ENCODE results near the gene GNB1.
"Not testable (repeated sequence)": the region's sequence is repeated elsewhere in the genome, so short reads cannot be mapped to it uniquely, and the experiment has no call there.

Gene GNB1

DNA sequence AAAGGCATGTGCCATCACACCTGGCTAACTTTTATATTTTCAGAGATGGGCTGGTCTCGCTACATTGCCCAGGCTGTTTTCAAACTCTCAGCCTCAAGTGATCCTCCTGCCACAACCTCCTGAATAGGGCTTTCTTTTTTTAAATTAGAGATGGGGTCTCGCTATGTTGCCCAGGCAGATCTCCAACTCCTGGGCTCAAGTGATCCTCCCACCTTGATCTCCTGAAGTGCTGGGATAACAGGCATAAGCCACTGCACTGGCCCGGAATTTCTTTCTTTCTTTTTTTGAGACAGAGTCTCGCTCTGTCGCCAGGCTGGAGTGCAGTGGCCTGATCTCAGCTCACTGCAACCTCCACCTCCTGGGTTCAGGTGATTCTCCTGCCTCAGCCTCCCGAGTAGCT, 34.7 kb downstream of the GNB1 start:
- DNase-seq = not testable (repeated sequence)

DNA sequence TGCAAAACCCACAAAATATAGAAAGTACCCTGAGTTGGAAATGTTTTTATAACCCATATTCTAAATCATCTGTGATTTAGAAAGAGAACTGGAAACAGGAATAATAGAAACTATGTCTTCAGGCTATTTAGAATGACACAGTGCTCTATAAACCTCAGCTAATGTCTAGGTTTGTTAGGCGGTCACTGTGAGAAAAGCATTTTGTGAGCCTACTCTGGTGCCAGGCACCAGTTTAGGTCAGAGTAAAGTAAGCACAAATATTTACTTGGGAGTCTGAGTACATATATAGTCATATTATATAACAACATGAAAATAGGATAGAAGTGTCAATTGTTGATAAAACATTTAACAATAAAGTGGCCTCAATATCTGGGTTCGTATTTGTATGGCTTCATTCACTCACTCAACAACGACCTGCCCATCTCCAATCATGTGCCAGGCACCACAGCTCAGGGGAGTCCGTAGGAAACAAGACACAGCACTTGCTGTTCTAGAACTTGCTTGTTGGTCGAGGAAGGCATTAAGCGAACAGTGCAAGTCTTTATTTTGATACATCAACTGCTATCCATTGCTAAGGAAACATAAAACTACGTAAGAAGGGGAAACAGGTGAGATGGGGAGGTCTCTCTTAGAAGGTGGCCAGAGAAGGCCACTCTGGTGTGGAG, 37.2 kb downstream of the GNB1 start:
- DNase-seq = no peak

DNA sequence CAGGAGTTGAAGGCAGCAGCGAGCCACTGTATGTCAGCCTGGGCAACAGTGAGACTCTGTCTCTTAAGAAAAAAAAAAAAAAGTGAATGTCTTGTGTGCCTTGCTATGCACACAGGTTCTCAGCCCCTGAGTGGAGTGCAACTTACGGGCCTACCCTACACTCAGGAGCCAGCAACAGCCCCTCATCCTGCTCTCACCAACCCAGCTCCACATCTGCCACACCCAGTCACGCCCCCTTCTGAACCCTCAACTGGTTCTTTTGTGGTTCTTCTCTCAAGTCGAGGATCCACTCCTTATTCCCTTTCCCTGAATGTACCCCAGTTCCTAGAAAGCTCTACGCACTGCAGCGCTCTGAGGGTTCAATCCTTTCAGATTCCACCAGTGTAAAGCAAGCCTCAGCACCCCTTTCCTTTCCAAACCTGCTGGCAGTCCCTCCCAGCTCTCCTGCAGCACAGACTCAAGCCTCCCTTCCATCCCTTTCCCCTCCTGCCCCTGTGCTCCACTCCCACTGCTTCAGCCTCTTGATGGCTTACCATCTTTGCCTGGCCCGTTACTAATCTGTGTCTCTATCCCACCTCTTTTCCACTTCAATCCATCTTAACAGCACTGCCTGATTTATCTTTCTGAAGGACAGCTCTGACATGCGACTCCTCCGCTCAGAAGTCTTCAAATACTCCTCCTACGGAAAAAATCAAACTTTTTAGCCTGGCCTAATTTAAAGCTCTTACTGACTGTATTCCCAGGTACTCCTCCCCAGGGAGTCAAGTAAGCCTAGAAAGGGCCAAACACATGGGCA, 38.1 kb downstream of the GNB1 start:
- DNase-seq = no peak

GRCh38 chr1:1847890-1848289, 43.0 kb downstream of the GNB1 start:
- DNase-seq = no peak

DNA sequence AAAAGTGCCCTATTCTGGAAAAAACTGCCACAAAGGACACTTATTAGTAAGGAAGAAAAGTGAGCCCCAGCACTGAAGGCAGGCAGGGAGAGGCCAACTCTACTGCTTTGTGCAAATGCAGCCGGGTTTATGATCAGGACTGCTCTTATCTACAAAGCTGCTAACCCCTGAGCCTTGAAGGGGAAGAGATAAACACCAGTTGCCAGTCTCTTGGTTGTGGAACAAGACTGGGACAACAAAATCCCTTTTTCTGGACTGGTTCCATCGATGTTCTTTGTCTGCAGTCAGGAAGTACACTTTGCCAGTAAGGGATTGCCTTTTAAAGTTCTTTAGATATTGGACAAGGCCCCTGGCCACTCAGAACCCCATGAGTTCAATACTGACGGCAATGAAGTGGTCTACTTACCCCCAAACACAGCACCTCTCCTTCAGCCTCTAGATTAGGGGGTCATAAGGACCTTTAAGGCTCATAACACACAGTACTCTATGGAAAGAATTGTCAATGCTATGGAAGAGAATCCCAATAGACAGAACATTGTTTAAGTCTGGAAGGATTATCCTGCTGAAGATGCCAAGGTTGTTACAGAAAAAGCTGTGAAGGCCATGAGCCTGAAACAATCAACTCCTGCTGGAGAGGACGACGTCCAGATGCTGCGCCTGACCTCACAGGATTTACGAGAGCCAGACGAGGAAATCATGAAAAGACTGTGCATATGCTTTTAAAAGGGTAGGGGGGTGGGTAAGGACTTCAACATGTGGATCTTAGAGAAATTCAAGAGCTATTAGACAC, 43.6 kb downstream of the GNB1 start:
- no peak for DNase-seq

GRCh38 chr1:1846386-1846918, 44.4 kb downstream of the GNB1 start:
- no peak for DNase-seq

DNA sequence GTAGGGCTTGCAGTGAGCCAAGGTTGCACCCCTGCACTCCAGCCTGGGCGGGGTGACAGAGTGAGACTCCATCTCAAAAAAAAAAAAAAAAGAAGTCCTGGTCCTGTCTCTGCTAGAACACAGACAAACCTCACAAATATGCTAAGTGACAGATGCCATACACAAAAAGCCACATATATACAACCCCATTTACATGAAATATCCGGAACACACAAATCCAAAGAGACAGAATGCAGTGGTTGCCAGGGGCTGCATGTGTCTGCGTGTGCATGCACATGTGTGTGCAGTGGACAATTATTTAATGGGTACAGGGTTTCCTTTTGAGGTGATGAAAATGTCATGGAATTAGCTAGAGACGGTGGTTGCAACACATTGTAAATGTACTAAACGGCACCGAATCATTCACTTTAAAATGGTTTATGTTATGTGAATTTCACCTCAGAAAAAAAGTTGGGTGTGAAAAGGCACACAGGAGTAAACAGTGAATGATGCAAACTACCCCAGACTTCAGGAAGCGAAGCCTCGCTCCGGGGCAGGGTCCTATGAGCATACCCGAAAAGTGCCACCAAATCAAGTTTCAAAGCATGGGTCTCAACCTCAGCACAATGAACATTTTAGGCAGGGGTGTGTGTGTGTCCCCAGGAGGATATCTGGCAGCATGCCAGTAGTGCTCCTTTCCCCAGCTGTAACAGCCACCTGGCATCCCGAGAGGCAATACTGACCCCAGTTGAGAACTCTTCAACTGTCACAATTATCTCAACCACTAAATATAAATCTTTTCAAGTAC, 48.3 kb downstream of the GNB1 start:
- DNase-seq = no peak

- no peak for DNase-seq
Measured at GRCh38 chr1:1841575-1841995, 49.3 kb downstream of the GNB1 start.

- DNase-seq = no peak
Measured at GRCh38 chr1:1839311-1839965, 51.4 kb downstream of the GNB1 start.

GRCh38 chr1:1836119-1836518, 54.8 kb downstream of the GNB1 start:
- no peak for DNase-seq

DNA sequence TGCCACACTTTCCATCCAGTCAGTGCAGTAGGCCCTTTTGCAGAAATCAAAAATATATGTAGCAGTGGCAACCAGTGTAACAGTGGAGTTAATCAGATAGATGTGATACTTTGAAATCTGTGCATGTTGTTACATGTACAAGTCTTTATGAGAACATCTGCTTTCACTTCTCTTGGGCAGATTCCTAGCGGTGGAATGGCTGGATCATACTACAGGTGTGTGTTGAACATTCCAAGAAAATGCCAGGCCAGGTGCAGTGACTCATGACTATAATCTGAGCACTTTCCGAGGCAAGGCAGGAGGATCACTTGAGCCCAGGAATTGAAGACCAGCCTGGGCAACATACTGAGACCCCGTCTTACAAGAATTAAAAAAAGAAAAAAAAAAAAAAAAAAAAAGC, 55.3 kb downstream of the GNB1 start:
- no peak for DNase-seq

DNA sequence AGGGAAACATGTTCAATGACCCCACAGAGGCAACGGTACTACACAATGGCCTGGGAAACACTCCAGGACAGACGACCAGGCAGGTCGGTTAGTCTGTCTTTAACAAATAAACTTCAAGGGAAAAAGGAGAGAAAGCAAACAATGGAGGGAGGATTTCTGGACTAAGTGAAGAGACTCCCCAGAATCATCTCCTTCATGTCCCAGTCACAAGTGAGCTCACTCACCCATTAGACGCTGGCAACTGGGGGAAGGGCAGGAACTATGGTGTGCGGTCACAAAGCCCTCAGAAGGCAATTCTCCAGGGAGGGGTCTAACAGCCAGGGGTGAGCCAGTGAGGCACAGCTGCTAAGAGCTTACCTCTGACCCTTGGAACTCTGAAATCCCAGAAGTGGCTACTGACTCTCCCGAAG, 57.0 kb downstream of the GNB1 start:
- DNase-seq = no peak

- DNase-seq = no peak
Measured at GRCh38 chr1:1833456-1833855, 57.4 kb downstream of the GNB1 start.

- DNase-seq = no peak
Measured at GRCh38 chr1:1832820-1833219, 58.1 kb downstream of the GNB1 start.

- DNase-seq = no peak
Measured at GRCh38 chr1:1832166-1832565, 58.7 kb downstream of the GNB1 start.

DNA sequence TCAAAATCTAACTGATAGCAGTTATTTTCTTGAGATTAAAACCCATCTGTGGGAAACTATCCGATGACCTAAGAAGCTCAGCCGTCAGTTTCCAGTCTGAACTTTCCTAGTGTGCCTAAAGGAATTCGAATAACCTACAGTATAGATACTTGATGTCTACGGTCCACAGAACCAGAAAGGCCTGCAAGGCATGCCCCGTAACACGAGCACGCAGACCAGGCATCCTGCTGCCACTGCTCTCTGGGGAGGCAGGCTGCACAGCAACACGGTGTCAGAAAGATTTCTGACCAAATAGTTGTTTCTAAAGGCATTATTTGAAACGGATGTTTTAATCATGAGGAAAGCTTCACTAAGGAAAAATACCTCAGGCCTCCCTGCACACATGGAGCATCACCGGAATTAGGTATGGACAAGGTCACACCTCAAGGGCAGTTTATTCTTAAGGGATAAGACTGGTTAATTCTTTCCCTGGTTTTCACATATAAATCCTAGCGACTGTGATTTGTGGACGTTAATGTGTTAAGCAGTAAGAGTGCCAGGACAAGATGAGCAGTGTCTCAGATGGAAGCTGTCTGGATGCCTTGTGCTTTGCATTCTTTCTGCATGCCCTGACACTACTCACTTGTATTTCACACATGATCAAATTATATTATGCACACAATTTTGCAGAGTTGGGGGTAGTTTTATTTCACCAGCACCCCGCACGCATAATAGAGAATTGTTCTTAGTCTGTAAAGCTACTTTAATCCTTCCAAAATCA, 63.6 kb downstream of the GNB1 start:
- DNase-seq = no peak

DNA sequence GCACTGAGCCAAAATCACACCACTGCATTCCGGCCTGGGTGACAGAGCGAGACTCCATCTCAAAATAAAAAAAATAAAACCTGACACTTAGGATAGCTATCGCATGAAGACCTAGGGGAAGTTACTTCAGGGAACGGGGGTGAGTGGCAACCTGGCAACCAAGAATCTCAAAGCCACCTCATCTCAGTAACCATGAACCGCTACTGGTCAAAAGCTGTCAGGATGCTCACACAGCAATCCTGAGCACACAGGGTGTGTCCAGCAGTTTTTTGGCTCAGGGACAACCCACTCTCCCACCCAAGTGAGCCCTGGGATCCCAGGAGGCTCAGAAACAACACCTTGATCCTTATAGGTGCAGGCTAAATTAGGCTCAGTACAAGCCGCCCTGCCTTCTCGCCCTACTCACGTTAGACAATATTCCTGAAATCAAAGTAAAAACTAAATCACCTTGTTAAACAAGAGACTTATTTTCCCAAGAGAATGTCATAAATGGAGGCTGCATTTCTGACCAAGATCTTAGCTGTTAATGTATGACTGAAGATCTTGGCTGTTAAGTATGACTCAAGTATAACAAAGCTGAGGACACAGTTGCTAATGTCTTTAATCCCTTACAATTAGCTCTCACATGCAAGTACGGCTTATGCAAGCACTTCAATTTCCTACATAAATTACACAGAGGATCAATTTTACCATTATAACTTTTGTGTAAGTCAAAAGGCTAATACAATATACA, 64.4 kb downstream of the GNB1 start:
- DNase-seq = no peak

DNA sequence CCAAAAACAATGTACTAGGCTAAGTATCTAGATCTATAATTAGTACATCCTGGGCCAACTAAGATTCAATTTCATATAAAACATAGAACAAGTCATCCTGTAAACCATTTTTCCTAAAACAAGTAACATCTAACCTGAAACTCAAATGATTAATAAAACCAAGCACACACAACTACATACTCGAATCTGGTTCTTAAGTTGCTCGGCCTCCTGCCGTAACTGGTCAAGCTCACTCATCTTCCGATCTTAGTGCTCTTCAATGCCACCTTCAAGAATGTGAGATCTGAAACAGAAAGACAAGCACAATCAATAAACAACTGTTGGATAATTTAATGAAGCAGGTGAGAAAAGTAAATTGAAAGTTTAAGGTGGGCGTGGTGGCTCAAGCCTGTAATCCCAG, 65.7 kb downstream of the GNB1 start:
- DNase-seq = no peak

- DNase-seq = no peak
Measured at GRCh38 chr1:1819762-1820161, 71.1 kb downstream of the GNB1 start.

- no peak for DNase-seq
Measured at GRCh38 chr1:1817221-1817620, 73.7 kb downstream of the GNB1 start.

All from Kasumi-1 (cell line).